Measurements from ENCODE around the gene PRSS38.

PRSS38 gene

DNA sequence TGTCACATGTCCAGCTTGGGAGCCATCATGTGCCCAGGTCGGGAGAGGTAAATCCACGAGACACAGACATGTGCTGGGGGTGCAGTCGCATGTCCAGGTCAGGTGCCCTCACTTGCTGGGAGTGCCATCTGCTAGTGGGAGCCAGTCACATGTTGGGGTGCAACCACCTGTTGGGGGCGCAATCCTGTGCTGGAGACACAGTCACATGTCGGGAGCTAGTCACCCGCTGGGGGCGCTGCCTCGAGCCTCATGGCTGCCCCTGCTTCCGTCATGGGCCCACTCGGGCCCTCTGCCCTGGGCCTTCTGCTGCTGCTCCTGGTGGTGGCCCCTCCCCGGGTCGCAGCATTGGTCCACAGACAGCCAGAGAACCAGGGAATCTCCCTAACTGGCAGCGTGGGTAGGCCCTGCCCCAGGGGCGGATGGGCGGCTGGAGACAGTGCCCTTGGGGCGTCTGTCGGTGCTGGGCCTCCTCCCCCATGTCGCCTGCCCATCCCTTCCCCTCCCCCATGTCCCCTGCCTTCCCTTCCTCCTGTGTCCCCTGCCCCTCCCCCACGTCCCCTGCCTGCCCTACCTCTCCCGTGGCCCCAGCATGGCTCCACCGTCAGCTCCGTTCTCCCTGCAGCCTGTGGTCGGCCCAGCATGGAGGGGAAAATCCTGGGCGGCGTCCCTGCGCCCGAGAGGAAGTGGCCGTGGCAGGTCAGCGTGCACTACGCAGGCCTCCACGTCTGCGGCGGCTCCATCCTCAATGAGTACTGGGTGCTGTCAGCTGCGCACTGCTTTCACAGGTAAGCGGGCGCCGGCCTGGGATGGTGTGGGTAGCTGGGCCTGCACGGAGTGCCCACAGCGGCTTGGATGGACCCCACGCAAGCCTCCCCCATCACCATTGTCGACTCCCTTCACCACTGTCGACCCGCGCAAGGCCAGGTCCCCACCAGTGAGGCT, at the start of gene PRSS38:
Gene PRSS38, plus strand, starts transcription at position 208 of the 942 bp plus-strand sequence. Its CDS starts 42 bp downstream, at position 250.
- no peak for DNase-seq (ENCODE audit: low read depth, low spot score)

DNA sequence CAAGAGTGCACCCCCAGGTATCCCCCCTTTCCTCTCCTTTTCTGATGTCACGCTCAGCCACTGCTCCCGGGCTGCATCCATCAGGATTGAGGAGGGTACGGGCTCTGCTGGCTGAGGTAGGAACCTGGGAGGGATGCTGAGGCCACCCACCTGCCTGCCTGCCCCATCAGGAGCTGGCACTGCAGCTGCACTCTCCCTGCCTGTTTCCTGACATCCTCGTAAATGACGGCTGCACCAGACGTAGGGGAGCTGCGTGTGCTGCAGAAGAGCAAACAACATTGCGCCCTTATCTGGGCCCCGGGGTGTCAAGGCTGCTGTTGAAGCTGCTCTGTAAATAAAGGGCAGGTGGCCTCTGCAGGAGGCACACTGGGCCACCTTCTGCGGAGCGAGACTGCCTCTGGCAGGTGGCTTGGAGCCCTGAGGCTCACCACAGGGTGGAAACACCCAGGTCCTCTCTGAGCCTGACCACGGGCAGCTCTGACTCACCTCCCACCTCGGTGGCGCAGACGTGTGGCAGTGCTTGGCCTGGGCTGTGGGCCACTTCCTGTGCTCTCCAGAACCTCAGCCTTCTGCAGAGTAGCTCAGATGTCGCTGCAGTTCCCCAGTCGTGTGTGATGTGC, 49.4 kb upstream of the PRSS38 start:
- peak; percentile 36 for DNase-seq (ENCODE audit: low read depth, low spot score)

DNA sequence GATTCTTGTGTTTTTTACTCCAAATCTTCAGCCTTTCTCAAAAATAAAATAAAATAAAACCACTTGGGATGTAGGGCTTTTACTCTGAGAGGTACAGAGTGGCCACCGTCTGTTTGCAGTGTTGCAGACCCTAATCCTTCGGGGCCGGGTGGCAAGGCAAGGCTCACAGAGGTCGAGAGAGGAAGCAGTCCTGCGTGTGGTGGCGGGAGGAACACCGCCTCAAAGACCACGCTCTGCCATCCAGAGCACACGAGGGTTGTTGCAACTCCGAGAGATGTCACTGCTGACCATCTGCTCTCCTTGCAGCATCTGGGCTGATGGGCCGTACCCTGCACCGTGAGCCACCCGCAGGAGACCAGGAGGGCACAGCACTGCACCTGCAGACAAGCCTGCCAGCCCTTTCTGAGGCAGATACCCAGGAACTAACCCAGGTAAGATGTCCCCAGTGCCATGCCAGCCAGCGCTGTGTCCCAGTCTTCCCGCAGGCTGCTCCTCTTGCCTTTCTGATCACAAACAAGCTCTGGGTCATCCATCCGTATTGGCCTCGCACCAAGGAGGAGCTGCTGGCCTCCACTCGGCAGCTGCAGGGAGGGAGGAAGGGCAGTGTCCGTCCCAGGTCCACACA, 48.7 kb upstream of the PRSS38 start:
- no peak for DNase-seq (ENCODE audit: low read depth, low spot score)

DNA sequence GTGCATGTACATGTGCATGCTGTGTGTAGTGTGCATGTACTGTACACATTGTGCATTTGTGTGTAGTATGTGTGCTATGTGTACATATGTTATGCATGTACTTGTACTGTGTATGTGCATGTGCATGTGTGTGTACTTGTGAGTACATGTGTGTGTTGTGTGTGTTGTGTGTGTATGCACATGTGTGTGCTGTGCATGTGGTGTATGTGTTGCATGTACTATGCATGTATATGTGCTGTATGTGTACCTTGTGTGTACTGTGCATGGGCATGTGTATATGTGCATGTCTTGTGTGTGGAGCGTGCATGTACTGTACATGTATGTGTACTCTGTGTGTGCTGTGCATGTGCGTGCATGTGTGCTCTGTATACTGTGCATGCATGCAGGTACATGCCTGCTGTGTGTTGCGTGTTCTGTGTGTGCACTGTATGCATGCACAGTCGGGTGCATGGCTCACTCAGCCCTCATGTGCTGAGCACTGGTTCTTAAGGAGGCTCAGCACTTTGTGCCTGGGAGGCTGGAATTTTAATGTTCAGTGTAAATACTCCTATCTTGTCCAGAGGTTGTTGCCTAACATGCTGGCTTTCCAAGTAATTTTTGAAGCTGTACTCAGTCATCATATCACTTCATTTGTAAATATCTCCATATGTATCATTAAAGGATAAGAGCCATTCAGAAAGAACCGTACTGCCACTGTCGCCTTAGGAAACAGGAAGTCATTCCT, 47.9 kb upstream of the PRSS38 start:
- no peak for DNase-seq (ENCODE audit: low read depth, low spot score)

- no peak for DNase-seq (ENCODE audit: low read depth, low spot score)
Measured at GRCh38 chr1:227768125-227768439, 47.4 kb upstream of the PRSS38 start.

- DNase-seq (ENCODE audit: low read depth, low spot score) = no peak
Measured at GRCh38 chr1:227768640-227769039, 46.8 kb upstream of the PRSS38 start.

DNA sequence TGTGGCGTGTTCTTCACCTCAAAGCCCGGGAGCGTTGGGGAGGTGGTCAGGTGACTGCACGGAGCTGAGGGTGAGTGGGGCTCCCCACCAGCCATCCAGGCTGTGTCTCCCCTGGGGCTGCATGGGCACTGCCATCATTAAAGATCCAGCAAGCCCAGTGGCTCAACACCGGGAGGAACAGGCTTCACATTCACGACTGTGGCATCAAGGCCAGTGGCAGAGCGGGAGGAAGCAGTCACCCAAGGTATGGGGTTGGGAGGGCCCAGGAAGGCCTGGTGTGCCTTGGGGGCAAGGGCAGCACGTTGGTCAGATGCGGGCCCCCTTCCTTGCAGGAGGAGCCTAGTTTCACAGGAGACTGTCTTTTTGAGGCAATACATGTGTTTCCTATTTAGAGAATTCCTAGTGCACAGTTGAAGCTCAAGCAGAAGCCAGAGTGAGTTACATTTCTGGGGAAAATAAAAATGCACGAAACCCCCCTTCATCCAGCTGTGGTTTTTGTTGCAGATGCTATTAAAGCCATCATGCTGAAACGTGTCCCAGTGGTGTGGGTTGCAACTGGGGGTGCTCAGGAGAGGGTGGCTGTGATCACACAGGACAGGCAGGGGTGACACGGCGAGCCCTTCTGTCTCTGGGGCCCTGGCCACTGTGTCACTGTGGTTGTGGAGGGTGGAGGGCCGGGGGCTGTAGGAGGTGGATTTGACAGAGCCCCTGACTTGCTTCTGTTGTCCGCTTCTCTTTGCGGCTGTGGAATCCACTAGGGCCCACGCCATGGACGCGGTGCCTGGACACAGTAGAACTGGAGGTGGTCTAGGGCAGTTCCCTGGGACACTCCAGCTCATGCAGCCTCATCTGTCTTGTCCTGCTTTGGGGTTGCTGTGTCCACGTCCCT, 46.2 kb upstream of the PRSS38 start:
- no peak for DNase-seq (ENCODE audit: low read depth, low spot score)

DNA sequence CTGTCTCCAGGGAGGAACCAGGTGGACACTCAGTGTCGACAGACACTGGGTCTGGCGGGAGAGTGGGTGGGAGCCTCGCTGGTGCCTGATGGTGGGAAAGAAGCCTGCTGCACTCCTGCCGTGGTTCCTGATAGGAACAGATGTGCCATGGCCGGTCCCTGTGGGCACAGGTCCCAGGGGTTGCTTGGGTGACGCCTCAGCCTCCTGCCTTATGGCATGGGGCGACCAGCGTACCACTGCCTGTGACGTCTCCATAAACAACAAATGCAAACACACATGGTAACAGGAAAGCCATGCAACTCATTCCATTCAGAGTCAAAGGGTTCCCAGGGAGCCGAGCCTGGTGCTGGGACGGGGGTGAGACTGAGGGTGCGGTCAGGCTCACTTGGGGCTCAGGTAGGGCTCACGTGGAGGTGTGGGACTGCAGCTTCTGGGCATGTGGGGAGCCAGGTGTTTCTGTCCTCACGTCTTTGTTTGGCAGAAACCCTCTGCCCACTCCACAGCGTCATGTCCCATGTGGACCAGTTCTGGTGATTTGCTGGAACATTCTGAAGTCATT, 45.5 kb upstream of the PRSS38 start:
- DNase-seq (ENCODE audit: low read depth, low spot score) = no peak

DNA sequence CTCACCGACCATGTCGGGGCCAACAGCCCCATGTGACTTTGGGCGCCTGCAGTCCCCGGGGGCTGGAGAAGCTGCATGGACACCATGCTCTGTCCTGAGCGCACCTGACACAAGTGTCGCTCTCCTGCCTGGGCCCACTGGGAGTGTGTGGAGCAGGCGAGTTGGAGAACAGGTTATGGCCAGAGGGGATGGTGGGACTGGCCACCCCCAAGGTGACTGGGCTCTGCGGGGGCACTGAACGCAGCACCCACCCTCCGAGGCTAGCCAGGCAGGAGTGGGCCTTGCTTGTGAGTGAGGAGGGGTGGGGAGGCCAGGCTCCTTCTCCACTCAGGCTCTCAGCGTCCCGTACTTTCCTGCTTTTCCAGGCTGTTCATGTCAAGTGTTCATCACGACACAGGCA, 44.7 kb upstream of the PRSS38 start:
- no peak for DNase-seq (ENCODE audit: low read depth, low spot score)

GRCh38 chr1:227771326-227771725, 44.1 kb upstream of the PRSS38 start:
- no peak for DNase-seq (ENCODE audit: low read depth, low spot score)

DNA sequence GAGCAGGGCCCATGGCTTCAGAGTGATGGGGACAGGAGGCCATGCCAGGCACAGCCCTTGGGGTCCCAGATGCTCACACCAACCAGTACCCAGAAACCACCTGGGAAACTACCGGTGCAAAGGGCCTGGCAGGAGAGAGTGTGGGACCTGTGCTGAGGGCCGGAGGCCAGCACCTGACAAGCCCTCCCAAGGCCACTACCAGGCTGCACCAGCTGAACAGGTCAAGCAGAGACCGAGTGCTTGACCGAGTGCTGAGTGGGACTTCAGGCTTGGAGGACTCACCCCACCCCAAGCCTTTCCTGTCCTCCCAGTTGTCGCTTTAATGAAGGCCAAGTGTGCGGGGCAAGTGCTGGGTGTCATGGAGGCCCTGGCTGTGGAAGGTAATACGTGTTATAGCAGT, 43.7 kb upstream of the PRSS38 start:
- DNase-seq (ENCODE audit: low read depth, low spot score) = no peak

GRCh38 chr1:227773558-227773957, 41.9 kb upstream of the PRSS38 start:
- no peak for DNase-seq (ENCODE audit: low read depth, low spot score)

DNA sequence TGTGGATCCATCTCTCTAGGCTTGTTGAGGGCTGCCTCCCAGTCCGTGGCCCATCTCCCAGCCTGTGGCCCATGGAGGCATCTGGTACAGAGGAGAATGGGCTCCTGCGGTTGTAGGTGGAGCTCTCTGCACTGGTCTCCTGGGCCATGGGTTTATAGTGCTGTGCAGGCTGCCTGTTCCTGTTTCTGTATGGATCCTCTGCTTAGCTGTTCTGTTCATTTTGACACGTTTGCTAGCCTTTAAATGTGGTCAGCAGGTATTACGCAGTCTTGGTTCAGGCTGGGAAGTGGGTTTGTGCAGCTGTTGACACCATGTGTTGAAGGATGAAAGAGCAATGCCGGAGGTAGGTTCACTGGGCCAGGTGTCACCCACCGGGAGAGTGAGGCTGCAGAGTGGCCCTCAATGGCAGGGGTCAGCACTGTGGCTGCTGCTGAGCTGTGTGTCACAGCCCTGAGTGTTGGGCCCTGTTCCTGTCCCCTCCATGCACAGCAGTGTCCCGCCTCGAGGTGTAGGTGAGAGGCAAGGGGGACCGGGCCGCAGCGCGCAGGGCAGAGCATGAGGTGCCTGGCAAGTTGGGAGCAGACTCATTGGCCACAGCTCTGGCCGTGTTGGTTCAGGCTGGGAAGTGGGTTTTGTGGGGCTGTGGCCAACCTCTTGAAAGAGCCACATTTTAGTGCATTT, 41.3 kb upstream of the PRSS38 start:
- no peak for DNase-seq (ENCODE audit: low read depth, low spot score)

- no peak for DNase-seq (ENCODE audit: low read depth, low spot score)
Measured at GRCh38 chr1:227774821-227775661, 40.4 kb upstream of the PRSS38 start.

GRCh38 chr1:227775841-227776240, 39.6 kb upstream of the PRSS38 start:
- DNase-seq (ENCODE audit: low read depth, low spot score) = no peak

GRCh38 chr1:227776331-227776771, 39.1 kb upstream of the PRSS38 start:
- DNase-seq (ENCODE audit: low read depth, low spot score) = no peak

DNA sequence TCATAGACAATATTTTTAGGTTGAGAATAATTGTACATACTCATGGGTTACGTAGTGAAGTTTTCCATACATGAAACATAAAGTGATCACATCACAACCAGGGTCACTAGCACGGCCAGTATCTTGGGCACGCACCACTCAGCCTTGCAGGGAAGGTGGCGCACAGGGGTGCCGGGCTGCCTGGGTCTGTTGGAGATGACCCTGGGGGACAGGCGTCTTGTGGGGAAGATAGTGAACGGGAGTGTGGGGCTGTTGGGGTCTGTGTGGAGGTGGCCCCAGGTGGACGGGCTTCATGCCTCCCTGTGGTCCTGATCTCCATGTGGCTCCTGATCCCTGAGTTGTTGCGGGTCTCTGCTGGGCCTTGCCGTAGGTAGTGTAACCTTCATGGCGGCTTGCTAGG, 38.3 kb upstream of the PRSS38 start:
- no peak for DNase-seq (ENCODE audit: low read depth, low spot score)

- DNase-seq (ENCODE audit: low read depth, low spot score) = no peak
Measured at GRCh38 chr1:227777646-227778045, 37.8 kb upstream of the PRSS38 start.

GRCh38 chr1:227778401-227778947, 37.0 kb upstream of the PRSS38 start:
- no peak for DNase-seq (ENCODE audit: low read depth, low spot score)
